HepG2 (cell line): ENCODE measurements around the gene LRRC10. TPM values are rescaled to one million over a fixed set of nuclear protein-coding genes. Genes with fewer than 3 reads are reported as not detected.

Experiments used
- ATAC-seq: fragments of 200-7000 bp; cut with Tn5 transposase; 3 replicates; pipeline ENCODE4 v1.9.1; 2020; ENCODE audit warnings: mild to moderate bottlenecking, moderate library complexity
- BruUV-seq: library from RNA; stranded (reverse); fragments of 400-500 nt; replicated peaks from 2 replicates; lab custom pipeline; 2021; lab: Mats Ljungman, UMichigan
- CTCF ChIA-PET: fragments of 300-600 bp; formaldehyde crosslinking; extraction: SDS; loops from one replicate; lab custom pipeline; 2021; ENCODE audit warnings: low total read pairs, inconsistent platforms, low intra/inter-chr PET ratio; lab: Yijun Ruan, JAX
- POLR2A ChIA-PET: fragments of 350-600 bp; sonication (Branson Sonifier 250); formaldehyde crosslinking; loops from one replicate; lab custom pipeline; 2020; ENCODE audit warnings: antibody characterized with exemption, inconsistent platforms; lab: Yijun Ruan, JAX
- DNase-seq: peaks from one replicate; pipeline ENCODE4 v3.0.0-alpha.2; 2015; ENCODE audit warnings: low spot score
- FAIRE-seq: peaks from 3 replicates; lab custom pipeline; 2011; peaks lifted over from hg19 to GRCh38; lab: Jason Lieb, UNC
- H2AFZ ChIP-seq: one replicate; pipeline ENCODE4 v1.6.1; 2011; ENCODE audit warnings: low read length, inconsistent platforms
- H3K27ac ChIP-seq: fragments of 300-600 bp; 3 replicates; pipeline ENCODE4 v1.8.0; 2011; ENCODE audit warnings: mixed run types, mild to moderate bottlenecking, mixed read lengths, low read length, inconsistent platforms; ENCODE audit not compliant: insufficient read depth; ENCODE audit errors: extremely low read length
- H3K27me3 ChIP-seq, 2 experiments: fragments of 200-600 bp in 1 of 2; 2 replicates in 1 of 2; 3 replicates in 1 of 2; pipeline versions ENCODE4 v1.6.0 to v1.8.0; 2011; ENCODE audit warnings: low read length in 2 of 2, mild to moderate bottlenecking in 2 of 2, moderate library complexity in 2 of 2, inconsistent platforms in 1 of 2; ENCODE audit not compliant: insufficient read depth in 2 of 2, control insufficient read depth in 1 of 2
- H3K36me3 ChIP-seq, 2 experiments: fragments of 200-600 bp in 1 of 2; replicated peaks in 1 of 2; 2 replicates in 1 of 2; 3 replicates in 1 of 2; pipeline versions ENCODE4 v1.5.1 to v1.8.0; 2011; ENCODE audit warnings: low read length in 2 of 2, inconsistent platforms in 1 of 2; ENCODE audit not compliant: insufficient read depth in 2 of 2, control insufficient read depth in 1 of 2
- H3K4me1 ChIP-seq: 2 replicates; pipeline ENCODE4 v1.5.1; 2012; ENCODE audit warnings: low read length, inconsistent platforms; ENCODE audit not compliant: insufficient read depth
- H3K4me2 ChIP-seq: 2 replicates; pipeline ENCODE4 v1.6.0; 2011; ENCODE audit warnings: low read depth, low read length, inconsistent platforms
- H3K4me3 ChIP-seq, 3 experiments: fragments of 200-600 bp in 1 of 3; sonication (generic), shearing (Covaris generic) in 1 of 3; replicated peaks in 1 of 3; 2 replicates each; pipeline ENCODE4 v1.5.1; 2011 to 2016; ENCODE audit warnings: low read length in 3 of 3, inconsistent platforms in 2 of 3, low read depth in 2 of 3, mild to moderate bottlenecking in 2 of 3, control low read depth in 1 of 3, mixed read lengths in 1 of 3; ENCODE audit not compliant: insufficient read depth in 1 of 3
- H3K79me2 ChIP-seq: one replicate; pipeline ENCODE4 v1.6.1; 2011; ENCODE audit warnings: low read length, inconsistent platforms; ENCODE audit not compliant: insufficient read depth
- H3K9ac ChIP-seq: 2 replicates; pipeline ENCODE4 v1.6.0; 2011; ENCODE audit warnings: mild to moderate bottlenecking, low read depth, low read length, inconsistent platforms; ENCODE audit not compliant: insufficient read depth
- H3K9me3 ChIP-seq: 2 replicates; pipeline ENCODE4 v1.5.1; 2012; ENCODE audit warnings: mild to moderate bottlenecking, low read length
- H4K20me1 ChIP-seq: 2 replicates; pipeline ENCODE4 v1.6.0; 2011; ENCODE audit warnings: inconsistent platforms, mild to moderate bottlenecking, low read length, moderate library complexity; ENCODE audit not compliant: insufficient read depth
- ATF1 ChIP-seq: IDR thresholded peaks from 2 replicates; pipeline ENCODE4 v1.6.1; 2016; ENCODE audit warnings: mild to moderate bottlenecking, control low read depth
- FOXP4 ChIP-seq: sonication (generic); formaldehyde crosslinking; IDR thresholded peaks from 2 replicates; pipeline ENCODE4 v1.4.0; 2020; ENCODE audit warnings: missing genetic modification reagents
- MAFF ChIP-seq: IDR thresholded peaks from 2 replicates; pipeline ENCODE4 v1.6.1; 2011; ENCODE audit warnings: low read depth, low read length, improper control_type of control experiment
- MED13 ChIP-seq: sonication (generic); formaldehyde crosslinking; IDR thresholded peaks from 2 replicates; pipeline ENCODE4 v1.5.0; 2020; ENCODE audit warnings: missing genetic modification reagents
- MYPOP ChIP-seq: sonication (generic); formaldehyde crosslinking; IDR thresholded peaks from 2 replicates; pipeline ENCODE4 v1.8.1; 2023; ENCODE audit warnings: mild to moderate bottlenecking, moderate library complexity, missing genetic modification reagents
- ONECUT2 ChIP-seq: sonication (generic); formaldehyde crosslinking; IDR thresholded peaks from 2 replicates; pipeline ENCODE4 v1.4.0; 2020; ENCODE audit warnings: missing genetic modification reagents
- RBFOX2 ChIP-seq: fragments of 200-400 bp; formaldehyde crosslinking; IDR thresholded peaks from 2 replicates; pipeline ENCODE4 v1.6.1; 2017; ENCODE audit warnings: low read depth, mild to moderate bottlenecking, low read length
- ZNF609 ChIP-seq: sonication (generic); formaldehyde crosslinking; IDR thresholded peaks from 2 replicates; pipeline ENCODE4 v1.4.0; 2020; ENCODE audit warnings: mild to moderate bottlenecking, missing genetic modification reagents, borderline replicate concordance
- WGBS: methylation state at CpG from one replicate; pipeline ENCODE4 v1.1.6; 2017; ENCODE audit warnings: low lambda C conversion rate; 5-methylcytosine and 5-hydroxymethylcytosine counted together
- in situ Hi-C: cut with HindIII; loops from 2 replicates; pipeline ENCODE4 v1.10.0; 2017; ENCODE audit warnings: low pct_unique_long_range_greater_than_20kb; ENCODE audit not compliant: extremely low pct_ligation_motif_present
- intact Hi-C: fragments of 100-400 bp; cut with micrococcal nuclease; formaldehyde crosslinking; loops from one replicate; pipeline ENCODE4 v1.10.0; 2022; ENCODE audit not compliant: unreplicated experiment
- polyA plus RNA-seq, 8 experiments: library from polyadenylated mRNA; depleted of rRNA in 3 of 8; stranded (reverse) in 7 of 8; unstranded in 1 of 8; fragments of >200 nt; fragmentation: Illumina TruSeq in 4 of 8; extraction: Trizol in 4 of 8; gene quantifications; 2 replicates each; pipeline versions ENCODE4 v1.2.1 to v1.2.3, GENCODE V29; 2011 to 2016; ENCODE audit warnings: low read depth in 4 of 8, missing spikeins in 1 of 8, mixed read lengths in 1 of 8; ENCODE audit not compliant: insufficient read depth in 1 of 8
- total RNA-seq, 5 experiments: library from RNA; depleted of rRNA; stranded (reverse); fragments of >200 nt; fragmentation: Illumina TruSeq; extraction: Trizol; gene quantifications; 2 replicates each; pipeline ENCODE4 v1.2.3, GENCODE V29; 2016; ENCODE audit warnings: low read depth in 1 of 5
- TF ChIP-seq, protein P1 (sequence below): sonication (generic); formaldehyde crosslinking; IDR thresholded peaks from 2 replicates; pipeline ENCODE4 v1.5.0; 2020; ENCODE audit warnings: mild to moderate bottlenecking, missing genetic modification reagents, borderline replicate concordance
- TF ChIP-seq, protein P2 (sequence below): sonication (generic); formaldehyde crosslinking; IDR thresholded peaks from 2 replicates; pipeline ENCODE4 v1.5.0; 2020; ENCODE audit warnings: missing genetic modification reagents
- TF ChIP-seq, protein P3 (sequence below): sonication (generic); formaldehyde crosslinking; IDR thresholded peaks from 2 replicates; pipeline ENCODE4 v1.5.0; 2020; ENCODE audit warnings: missing genetic modification reagents, mild to moderate bottlenecking, borderline replicate concordance

Gene LRRC10
- total and polyA plus RNA-seq, 2 of the 13 experiments (the other 11 are each of a cell fraction or from before 2014, with no cell fraction given): not detected

DNA sequence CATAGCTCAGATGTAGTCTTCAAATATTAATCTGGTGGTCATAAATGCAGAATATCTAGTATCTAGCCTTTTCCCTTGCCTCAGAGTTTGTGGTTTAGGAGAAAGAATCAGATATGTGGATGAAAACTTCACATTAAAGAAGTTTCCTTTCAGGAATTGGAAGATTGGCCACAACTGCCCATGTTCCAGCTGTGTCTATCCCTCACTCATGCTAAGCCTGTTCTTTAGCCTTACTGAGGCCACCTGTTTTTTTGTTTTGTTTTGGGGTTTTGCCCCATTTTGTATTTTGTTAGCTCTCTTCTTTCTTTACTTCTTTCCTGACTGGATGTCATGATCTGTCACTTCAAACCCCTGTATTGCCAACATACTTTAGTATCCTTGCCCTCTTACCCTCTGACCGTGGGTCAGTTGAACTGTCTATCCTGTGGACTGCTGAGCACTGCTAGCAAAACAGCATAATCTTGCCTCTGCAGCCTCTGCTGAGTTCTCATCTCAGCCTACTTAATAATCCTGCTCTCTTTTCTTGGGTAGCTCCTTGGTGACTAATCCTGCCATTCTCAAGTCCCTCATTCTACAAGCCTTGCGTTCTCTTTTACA lies 47.4 kb downstream of the LRRC10 start:
- WGBS: 98% methylated on average over 2 of the region's 2 CpGs
- no TSS peak for BruUV-seq
- CTCF ChIA-PET: no interaction called here
- TF ChIP-seq FOXP4 (no peak), MYPOP (CRISPR knock-in tag) (no peak), MED13 (CRISPR knock-in tag) (no peak), ONECUT2 (no peak), ZNF609 (CRISPR knock-in tag) (no peak), RBFOX2 (no peak), MAFF (no peak), ATF1 (no peak)
- TF ChIP-seq, protein P1, sequence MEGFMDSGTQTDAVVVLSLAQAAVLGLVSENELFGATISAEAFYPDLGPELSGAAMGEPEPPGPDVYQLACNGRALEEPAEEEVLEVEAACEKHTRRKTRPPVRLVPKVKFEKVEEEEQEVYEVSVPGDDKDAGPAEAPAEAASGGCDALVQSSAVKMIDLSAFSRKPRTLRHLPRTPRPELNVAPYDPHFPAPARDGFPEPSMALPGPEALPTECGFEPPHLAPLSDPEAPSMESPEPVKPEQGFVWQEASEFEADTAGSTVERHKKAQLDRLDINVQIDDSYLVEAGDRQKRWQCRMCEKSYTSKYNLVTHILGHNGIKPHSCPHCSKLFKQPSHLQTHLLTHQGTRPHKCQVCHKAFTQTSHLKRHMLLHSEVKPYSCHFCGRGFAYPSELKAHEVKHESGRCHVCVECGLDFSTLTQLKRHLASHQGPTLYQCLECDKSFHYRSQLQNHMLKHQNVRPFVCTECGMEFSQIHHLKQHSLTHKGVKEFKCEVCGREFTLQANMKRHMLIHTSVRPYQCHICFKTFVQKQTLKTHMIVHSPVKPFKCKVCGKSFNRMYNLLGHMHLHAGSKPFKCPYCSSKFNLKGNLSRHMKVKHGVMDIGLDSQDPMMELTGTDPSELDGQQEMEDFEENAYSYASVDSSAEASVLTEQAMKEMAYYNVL: no peak
- TF ChIP-seq, protein P2, sequence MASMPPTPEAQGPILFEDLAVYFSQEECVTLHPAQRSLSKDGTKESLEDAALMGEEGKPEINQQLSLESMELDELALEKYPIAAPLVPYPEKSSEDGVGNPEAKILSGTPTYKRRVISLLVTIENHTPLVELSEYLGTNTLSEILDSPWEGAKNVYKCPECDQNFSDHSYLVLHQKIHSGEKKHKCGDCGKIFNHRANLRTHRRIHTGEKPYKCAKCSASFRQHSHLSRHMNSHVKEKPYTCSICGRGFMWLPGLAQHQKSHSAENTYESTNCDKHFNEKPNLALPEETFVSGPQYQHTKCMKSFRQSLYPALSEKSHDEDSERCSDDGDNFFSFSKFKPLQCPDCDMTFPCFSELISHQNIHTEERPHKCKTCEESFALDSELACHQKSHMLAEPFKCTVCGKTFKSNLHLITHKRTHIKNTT (CRISPR knock-in tag): no peak
- TF ChIP-seq, protein P3, sequence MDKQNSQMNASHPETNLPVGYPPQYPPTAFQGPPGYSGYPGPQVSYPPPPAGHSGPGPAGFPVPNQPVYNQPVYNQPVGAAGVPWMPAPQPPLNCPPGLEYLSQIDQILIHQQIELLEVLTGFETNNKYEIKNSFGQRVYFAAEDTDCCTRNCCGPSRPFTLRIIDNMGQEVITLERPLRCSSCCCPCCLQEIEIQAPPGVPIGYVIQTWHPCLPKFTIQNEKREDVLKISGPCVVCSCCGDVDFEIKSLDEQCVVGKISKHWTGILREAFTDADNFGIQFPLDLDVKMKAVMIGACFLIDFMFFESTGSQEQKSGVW: no peak

More for the DNA sequence above, 47.4 kb downstream of the LRRC10 start:
- no peaks in the 10 kb centered on the region for H3K9me3 ChIP-seq
- no peak for FAIRE-seq
- H2AFZ ChIP-seq: no peak overlapping the region
- H3K4me1 ChIP-seq: peaks cover 4% of the 10 kb centered on the region
- H3K36me3 ChIP-seq: peaks cover 10 to 24% of the 10 kb centered on the region in 2 experiments
- H3K27ac ChIP-seq: no peak overlapping the region
- ATAC-seq: no peak
- in situ Hi-C loops: no loop called here
- H3K4me2 ChIP-seq: no peak overlapping the region
- POLR2A ChIA-PET: no interaction called here
- H3K79me2 ChIP-seq: peaks cover 10% of the 10 kb centered on the region
- DNase-seq: no peak
- no peak overlapping the region for H3K9ac ChIP-seq
- H3K4me3 ChIP-seq: no peak overlapping the region
- H4K20me1 ChIP-seq: no peaks in the 10 kb centered on the region
- H3K27me3 ChIP-seq: no peaks in the 10 kb centered on the region; a peak in 1 of 5 replicates
- intact Hi-C loops: no loop called here
